BE2C (cell line): ENCODE results near the gene TLX2.
"Not testable (repeated sequence)": the region's sequence is repeated elsewhere in the genome, so short reads cannot be mapped to it uniquely, and the experiment has no call there.

ENCODE experiments used
- DNase-seq: peaks from one replicate; pipeline ENCODE4 v3.0.0-alpha.2; 2020
- H3K27me3 ChIP-seq: fragments of 250-450 bp; sonication (Bioruptor Pico); 2 replicates; pipeline ENCODE4 v1.5.1; 2020; ENCODE audit warnings: mild to moderate bottlenecking
- H3K36me3 ChIP-seq: fragments of 250-450 bp; sonication (Bioruptor Pico); 2 replicates; pipeline ENCODE4 v1.5.1; 2020; ENCODE audit warnings: mild to moderate bottlenecking
- H3K4me1 ChIP-seq: fragments of 250-450 bp; sonication (Bioruptor Pico); 2 replicates; pipeline ENCODE4 v1.5.1; 2020
- H3K4me3 ChIP-seq: 2 replicates; pipeline ENCODE4 v1.5.1; 2011; ENCODE audit warnings: low read depth, low read length
- H3K9me3 ChIP-seq: fragments of 250-450 bp; sonication (Bioruptor Pico); 2 replicates; pipeline ENCODE4 v1.5.1; 2020
- CTCF ChIP-seq: IDR thresholded peaks from 2 replicates; pipeline ENCODE4 v1.5.1; 2012; ENCODE audit warnings: mild to moderate bottlenecking, low read depth, low read length

The TLX2 gene

DNA sequence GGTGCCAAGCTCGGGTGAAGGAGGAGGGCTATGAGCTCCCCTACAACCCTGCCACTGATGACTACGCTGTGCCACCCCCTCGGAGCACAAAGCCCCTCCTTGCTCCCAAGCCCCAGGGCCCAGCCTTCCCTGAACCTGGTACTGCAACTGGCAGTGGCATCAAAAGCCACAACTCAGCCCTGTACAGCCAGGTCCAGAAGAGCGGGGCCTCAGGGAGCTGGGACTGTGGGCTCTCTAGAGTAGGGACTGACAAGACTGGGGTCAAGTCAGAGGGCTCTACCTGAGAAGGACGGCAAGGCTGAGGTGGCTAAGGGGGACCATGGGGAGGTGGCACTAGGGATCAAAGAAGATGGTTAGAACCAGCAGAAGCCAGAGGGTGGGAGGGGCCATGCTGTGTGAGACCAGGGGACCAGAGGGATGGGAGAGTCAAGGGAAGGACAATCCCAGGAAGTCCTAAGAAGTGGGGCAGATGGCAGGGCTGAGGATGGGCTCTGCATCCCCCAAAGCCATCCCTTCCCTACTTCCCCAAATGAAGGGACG, 42.7 kb downstream of the TLX2 start:
- TF ChIP-seq CTCF = no peak
- no peaks in the 10 kb centered on the region for H3K9me3 ChIP-seq

GRCh38 chr2:74558284-74559230, 44.3 kb downstream of the TLX2 start:
- Histone ChIP-seq H3K36me3 (no peaks in the 10 kb centered on the region), H3K4me3 (no peak overlapping the region), H3K27me3 (no peaks in the 10 kb centered on the region), H3K4me1 (no peaks in the 10 kb centered on the region), H3K9me3 (no peaks in the 10 kb centered on the region)
- TF ChIP-seq CTCF = no peak
- DNase-seq = no peak

More for the DNA sequence above, 42.7 kb downstream of the TLX2 start:
- Histone ChIP-seq H3K4me3 (no peak overlapping the region), H3K27me3 (no peaks in the 10 kb centered on the region), H3K36me3 (no peaks in the 10 kb centered on the region), H3K4me1 (no peaks in the 10 kb centered on the region)
- DNase-seq = no peak

DNA sequence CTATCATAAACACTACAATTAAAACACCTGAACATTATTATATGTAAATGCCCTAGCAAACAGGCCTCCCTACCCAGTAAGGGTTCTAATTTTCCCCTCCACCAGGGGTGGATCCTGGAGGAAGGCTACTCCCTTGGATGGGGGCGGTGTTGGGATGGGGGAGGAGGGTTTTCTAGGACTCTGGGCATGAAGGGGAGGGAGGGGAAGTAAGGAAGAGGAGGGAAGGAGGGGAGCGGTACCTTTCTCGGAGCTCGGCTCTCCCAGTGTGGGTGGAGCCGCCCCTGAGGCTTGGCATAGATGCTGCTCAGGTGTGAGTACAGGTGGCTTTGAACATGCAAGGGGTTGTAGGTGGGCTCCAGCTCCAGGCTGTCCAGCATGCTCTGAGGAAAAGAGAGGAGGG, 45.7 kb downstream of the TLX2 start:
- H3K4me3 ChIP-seq = no peak overlapping the region
- H3K4me1 ChIP-seq = no peaks in the 10 kb centered on the region
- no peaks in the 10 kb centered on the region for H3K9me3 ChIP-seq
- no peaks in the 10 kb centered on the region for H3K36me3 ChIP-seq
- no peak for TF ChIP-seq CTCF
- no peaks in the 10 kb centered on the region for H3K27me3 ChIP-seq
- DNase-seq = no peak

GRCh38 chr2:74560591-74560990, 46.3 kb downstream of the TLX2 start:
- no peaks in the 10 kb centered on the region for H3K4me1 ChIP-seq
- DNase-seq = no peak
- TF ChIP-seq CTCF = no peak
- no peaks in the 10 kb centered on the region for H3K27me3 ChIP-seq
- H3K4me3 ChIP-seq = no peak overlapping the region
- no peaks in the 10 kb centered on the region for H3K36me3 ChIP-seq
- H3K9me3 ChIP-seq = no peaks in the 10 kb centered on the region

DNA sequence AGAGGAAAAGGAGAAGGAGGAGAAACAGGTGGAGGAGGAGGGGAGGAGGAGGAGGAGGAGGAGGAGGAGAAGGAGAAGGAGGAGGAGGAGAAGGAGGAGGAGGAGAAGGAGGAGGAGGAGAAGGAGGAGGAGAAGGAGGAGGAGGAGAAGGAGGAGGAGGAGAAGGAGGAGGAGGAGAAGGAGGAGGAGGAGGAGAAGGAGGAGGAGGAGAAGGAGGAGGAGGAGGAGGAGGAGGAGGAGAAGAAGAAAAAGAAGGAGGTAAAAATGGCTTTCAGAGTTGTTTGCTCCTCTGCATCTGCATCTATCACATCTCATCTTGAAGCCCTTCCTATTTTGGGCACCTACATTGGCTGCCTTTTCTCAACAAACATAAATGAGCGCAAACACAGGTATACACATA, 46.8 kb downstream of the TLX2 start:
- not testable (repeated sequence) for H3K36me3 ChIP-seq, H3K4me3 ChIP-seq, H3K4me1 ChIP-seq, H3K9me3 ChIP-seq, H3K27me3 ChIP-seq, DNase-seq

DNA sequence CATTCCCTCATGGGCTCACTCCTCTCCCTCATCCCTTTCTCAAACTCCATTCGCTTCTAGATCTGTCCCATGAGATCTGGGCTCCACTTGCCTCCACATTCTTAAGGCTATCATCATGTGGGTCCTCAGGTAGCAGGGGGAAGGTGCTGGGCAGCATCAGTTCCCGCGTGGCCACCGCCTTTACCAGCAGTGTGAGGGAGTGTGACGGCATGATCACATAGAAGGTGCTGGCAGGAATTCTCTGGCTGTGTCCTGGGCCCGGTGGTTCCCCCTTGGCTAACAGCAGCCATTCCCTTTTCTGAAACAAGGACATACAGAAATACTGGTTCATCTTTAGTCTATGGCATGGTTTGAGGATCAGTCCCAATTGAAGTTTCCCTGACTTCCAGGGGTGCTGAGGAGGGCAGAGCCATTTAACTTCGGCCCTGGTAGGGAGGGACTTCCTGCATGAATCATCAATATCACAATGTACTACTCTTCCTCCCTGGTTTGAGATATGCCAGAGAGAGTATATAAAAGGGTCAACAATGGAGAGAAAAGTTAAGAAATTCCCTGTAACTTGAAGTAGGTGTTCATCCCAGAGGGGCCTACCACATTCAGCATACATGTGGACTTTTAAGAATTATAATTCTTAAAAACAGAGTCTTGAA, 48.0 kb downstream of the TLX2 start:
- H3K9me3 ChIP-seq = no peaks in the 10 kb centered on the region
- TF ChIP-seq CTCF = no peak
- H3K4me1 ChIP-seq = no peaks in the 10 kb centered on the region
- no peak for DNase-seq
- H3K36me3 ChIP-seq = no peaks in the 10 kb centered on the region
- no peaks in the 10 kb centered on the region for H3K27me3 ChIP-seq
- no peak overlapping the region for H3K4me3 ChIP-seq
